GM13977 (cell line): ENCODE measurements around the gene NELL1.

Source experiments
- DNase-seq: peaks from one replicate; pipeline ENCODE4 v3.0.0; 2012; ENCODE audit warnings: low spot score
- in situ Hi-C: fragments of 300-500 bp; cut with MboI; formaldehyde crosslinking; loops from one replicate; pipeline ENCODE4 v1.12.0; 2022; ENCODE audit warnings: low sequenced_read_pairs, low pct_unique_long_range_greater_than_20kb, mixed read lengths, inconsistent platforms; ENCODE audit not compliant: unreplicated experiment
- TF ChIP-seq, protein P1 (sequence below): IDR thresholded peaks from 2 replicates; pipeline ENCODE4 v1.5.1; 2012; ENCODE audit warnings: mild to moderate bottlenecking, control low read depth; ENCODE audit not compliant: insufficient read depth; ENCODE audit errors: extremely low read depth, missing control alignments

Gene NELL1

DNA sequence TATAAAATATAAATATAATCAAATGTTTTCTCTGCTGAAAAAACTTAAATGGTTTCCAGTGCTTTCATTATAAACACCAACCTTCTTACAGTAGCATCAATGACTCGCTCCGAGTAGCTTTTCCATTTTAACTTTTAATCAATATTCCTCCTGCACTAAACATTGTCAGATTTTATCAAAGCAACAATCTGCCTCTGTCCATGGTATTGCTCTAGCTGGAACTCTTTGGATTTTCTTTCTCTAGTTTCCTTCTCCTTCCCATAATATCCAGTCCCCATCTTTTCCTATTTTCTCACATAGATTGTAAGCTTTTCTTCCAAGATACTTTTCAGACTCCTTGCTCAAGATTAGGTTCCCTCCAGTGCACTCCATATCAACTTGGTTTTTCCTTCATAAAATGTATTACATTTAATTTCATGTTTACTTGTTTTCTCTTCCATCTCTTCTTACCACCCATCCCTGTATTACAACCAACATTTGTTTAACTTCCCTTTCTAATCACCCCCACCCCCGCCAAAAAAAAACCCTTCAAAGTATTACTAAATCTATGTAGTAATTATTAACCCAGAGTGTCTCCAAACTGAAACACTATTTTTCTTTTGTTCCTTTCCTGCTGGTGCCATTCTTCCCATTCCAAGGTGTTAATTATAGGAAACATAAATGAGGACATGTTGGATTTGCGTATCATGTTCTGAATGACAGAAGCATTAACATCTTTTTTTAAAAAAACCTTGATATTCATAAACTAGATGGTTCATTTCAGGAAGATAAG is 716.5 kb downstream of the NELL1 start:
- DNase-seq, result no peak
- in situ Hi-C loops, result no loop called here
- TF ChIP-seq, protein P1, sequence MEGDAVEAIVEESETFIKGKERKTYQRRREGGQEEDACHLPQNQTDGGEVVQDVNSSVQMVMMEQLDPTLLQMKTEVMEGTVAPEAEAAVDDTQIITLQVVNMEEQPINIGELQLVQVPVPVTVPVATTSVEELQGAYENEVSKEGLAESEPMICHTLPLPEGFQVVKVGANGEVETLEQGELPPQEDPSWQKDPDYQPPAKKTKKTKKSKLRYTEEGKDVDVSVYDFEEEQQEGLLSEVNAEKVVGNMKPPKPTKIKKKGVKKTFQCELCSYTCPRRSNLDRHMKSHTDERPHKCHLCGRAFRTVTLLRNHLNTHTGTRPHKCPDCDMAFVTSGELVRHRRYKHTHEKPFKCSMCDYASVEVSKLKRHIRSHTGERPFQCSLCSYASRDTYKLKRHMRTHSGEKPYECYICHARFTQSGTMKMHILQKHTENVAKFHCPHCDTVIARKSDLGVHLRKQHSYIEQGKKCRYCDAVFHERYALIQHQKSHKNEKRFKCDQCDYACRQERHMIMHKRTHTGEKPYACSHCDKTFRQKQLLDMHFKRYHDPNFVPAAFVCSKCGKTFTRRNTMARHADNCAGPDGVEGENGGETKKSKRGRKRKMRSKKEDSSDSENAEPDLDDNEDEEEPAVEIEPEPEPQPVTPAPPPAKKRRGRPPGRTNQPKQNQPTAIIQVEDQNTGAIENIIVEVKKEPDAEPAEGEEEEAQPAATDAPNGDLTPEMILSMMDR, result no peak

DNA sequence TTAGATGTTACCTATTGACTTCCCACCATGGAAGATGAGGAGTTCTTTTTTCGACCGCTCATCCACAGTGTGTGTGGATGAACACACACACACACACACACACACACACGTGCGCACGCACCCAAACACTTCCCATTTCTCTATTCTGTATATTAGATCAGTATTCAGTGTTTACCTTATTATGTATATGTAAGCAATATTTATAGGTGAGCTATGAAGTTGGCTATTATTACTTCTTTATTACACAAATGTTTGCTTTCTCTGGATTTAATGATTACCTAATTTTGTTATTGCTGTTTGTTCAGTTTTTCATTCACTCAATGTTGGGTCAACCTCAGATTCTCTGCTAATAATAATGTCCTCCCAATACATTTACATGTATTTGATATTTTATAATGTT is 721.0 kb downstream of the NELL1 start:
- in situ Hi-C loops, result no loop called here
- DNase-seq, result no peak
- TF ChIP-seq, protein P1, result no peak

DNA sequence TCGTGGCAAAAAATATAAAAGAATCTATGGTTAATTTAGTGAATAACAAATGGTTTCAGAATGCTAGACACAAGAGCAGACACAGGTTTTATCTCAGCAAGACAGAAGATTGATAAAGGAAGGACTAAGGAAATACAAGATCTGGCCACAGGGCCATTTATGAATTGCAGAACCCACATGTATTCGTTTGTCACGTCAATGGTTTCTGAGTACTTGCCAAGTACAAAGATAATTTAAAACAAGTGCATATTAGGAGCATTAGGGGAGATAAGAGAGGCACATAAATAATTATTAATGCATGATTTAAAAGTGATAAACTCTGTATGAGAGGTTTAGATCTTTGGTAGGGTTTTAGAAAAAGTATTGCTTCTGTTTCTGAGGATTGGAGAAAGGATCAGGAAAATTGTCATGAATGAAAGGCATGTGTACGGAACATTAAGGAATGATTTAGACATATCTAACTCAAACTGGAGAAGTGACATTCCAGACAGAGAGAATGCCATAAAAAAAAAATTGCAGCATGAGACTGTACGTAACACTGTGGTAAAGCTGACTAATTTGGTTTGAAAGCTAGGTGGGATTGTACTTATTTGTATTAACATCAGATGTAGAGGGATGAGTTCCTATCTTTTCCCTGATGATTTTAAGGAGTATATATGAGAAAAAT is 727.1 kb downstream of the NELL1 start:
- TF ChIP-seq, protein P1, result no peak
- no peak for DNase-seq
- in situ Hi-C loops, result no loop called here

DNA sequence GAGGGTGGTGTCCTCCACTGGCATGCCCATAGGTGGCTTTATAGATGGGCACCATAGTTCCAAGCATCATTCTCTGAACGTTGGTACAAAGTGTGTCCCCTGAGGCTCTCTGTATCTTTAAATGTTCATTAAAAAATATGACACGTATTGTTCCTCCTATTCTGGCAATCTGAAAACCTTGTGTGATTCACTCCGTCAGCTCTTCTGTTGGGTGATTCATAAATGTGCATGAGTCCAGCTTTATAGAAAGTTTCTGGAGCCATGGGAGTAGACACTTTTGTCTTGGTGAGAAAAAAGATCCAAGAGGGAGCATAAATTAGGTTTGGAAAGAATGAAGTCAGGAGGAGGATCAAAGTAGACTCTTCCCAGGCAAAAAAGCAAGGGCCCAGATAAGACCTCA is 728.8 kb downstream of the NELL1 start:
- DNase-seq, result no peak
- TF ChIP-seq, protein P1, result no peak
- in situ Hi-C loops, result no loop called here

DNA sequence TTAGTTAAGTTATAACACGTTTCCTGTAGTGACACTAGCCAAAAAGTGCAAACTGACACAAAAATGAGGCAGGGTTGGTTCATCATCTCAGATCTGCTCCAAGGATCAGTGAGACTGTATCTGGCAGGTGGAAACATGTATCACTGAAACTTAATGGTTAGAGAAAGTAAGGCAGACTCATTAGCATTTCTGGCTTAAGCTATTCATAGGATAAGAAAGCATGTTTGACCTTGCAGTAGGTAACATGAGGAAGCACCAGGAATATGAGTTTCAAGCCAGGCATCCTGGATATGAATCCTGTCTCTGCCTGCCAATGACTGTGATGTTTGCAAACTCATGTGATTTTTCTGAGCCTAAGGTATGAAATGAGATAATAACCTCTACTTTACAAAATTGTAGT is 732.1 kb downstream of the NELL1 start:
- in situ Hi-C loops, result no loop called here
- no peak for DNase-seq
- TF ChIP-seq, protein P1, result no peak

DNA sequence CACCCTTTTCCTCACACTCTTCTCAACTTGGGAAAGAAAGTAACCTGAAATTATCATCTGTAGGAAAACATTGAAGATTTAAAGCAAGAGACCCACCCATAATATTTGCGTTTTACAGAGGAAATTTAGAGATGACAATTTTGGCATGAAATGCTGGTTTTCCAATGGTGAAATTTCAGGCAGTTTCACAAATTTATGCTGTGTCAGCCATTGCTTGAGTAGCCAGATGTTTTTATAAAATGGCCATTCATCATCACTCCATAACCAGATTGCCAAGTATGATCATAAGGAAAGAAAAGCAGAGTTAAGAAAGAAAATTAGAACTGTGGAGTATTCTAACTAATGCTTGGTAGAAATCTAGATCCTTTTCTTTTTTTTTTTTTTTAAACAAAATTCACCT is 732.9 kb downstream of the NELL1 start:
- in situ Hi-C loops, result no loop called here
- no peak for DNase-seq
- TF ChIP-seq, protein P1, result no peak
